Thymus (tissue), 11 donors: ENCODE measurements around the gene ADAMTS15. TPM values are rescaled to one million over a fixed set of nuclear protein-coding genes. Genes with fewer than 3 reads are reported as not detected.

Experiments
- DNase-seq, 9 donors: peaks; one replicate each; pipeline ENCODE4 v3.0.0-alpha.2; 2013; ENCODE audit warnings: low spot score in 9 of 9, low read depth in 6 of 9, missing footprints in 1 of 9
- H3K27ac ChIP-seq, 2 donors: one replicate each; pipeline ENCODE4 v1.5.1; 2013; ENCODE audit warnings: control low read depth in 1 of 2, low read depth in 1 of 2, low read length in 1 of 2, mild to moderate bottlenecking in 1 of 2, moderate library complexity in 1 of 2
- H3K27me3 ChIP-seq, 2 donors: one replicate each; pipeline ENCODE4 v1.5.1; 2013; ENCODE audit warnings: low read length in 1 of 2; ENCODE audit not compliant: control insufficient read depth in 2 of 2, insufficient read depth in 1 of 2
- H3K36me3 ChIP-seq, 2 donors: one replicate each; pipeline ENCODE4 v1.5.1; 2013; ENCODE audit warnings: low read length in 1 of 2, mild to moderate bottlenecking in 1 of 2, moderate library complexity in 1 of 2; ENCODE audit not compliant: control insufficient read depth in 2 of 2, insufficient read depth in 2 of 2
- H3K4me1 ChIP-seq, 2 donors: one replicate each; pipeline ENCODE4 v1.5.1; 2013; ENCODE audit warnings: low read length in 2 of 2; ENCODE audit not compliant: control insufficient read depth in 2 of 2, insufficient read depth in 2 of 2
- H3K4me3 ChIP-seq, 2 donors: one replicate each; pipeline ENCODE4 v1.5.1; 2013; ENCODE audit warnings: low read length in 2 of 2, control low read depth in 1 of 2, mild to moderate bottlenecking in 1 of 2
- H3K9me3 ChIP-seq, 2 donors: one replicate each; pipeline ENCODE4 v1.5.1; 2013; ENCODE audit warnings: low read length in 1 of 2, mild to moderate bottlenecking in 1 of 2; ENCODE audit not compliant: control insufficient read depth in 2 of 2, insufficient read depth in 1 of 2
- WGBS: extraction: QIAGEN DNeasy Blood & Tissue Kit; methylation state at CpG from one replicate; pipeline ENCODE4 v1.1.7; 2013; 5-methylcytosine and 5-hydroxymethylcytosine counted together
- polyA plus RNA-seq: library from polyadenylated mRNA; stranded (reverse); fragments of 200-250 nt; gene quantifications from one replicate; pipeline ENCODE4 v1.2.3, GENCODE V29; 2013
- total RNA-seq: library from RNA; stranded (reverse); fragments of 120-200 nt; gene quantifications from one replicate; pipeline ENCODE4 v1.2.4, GENCODE V29; 2013
- donor health status: healthy.

Gene ADAMTS15
- total and polyA plus RNA-seq, 2 donors, result 1.8 to 2.8 TPM

GRCh38 chr11:130487924-130488815 lies 39.7 kb downstream of the ADAMTS15 start:
- no peaks in the 10 kb centered on the region for H3K4me1 ChIP-seq
- H3K4me3 ChIP-seq, result no peak overlapping the region
- no peak overlapping the region for H3K27ac ChIP-seq
- no peaks in the 10 kb centered on the region for H3K36me3 ChIP-seq
- DNase-seq, result peak in 2 of 9 donors; percentile 3 to 6
- WGBS, result 93% methylated on average over 13 of the region's 13 CpGs
- H3K9me3 ChIP-seq, result no peaks in the 10 kb centered on the region
- H3K27me3 ChIP-seq, result no peaks in the 10 kb centered on the region

- Histone ChIP-seq H3K9me3 (no peaks in the 10 kb centered on the region), H3K4me3 (no peak overlapping the region), H3K36me3 (no peaks in the 10 kb centered on the region), H3K4me1 (no peaks in the 10 kb centered on the region), H3K27me3 (no peaks in the 10 kb centered on the region), H3K27ac (no peak overlapping the region)
- DNase-seq, result no peak
- WGBS, result 94% methylated on average over 5 of the region's 5 CpGs
Observed at GRCh38 chr11:130488848-130489584, 40.6 kb downstream of the ADAMTS15 start.

- Histone ChIP-seq H3K4me3 (no peak overlapping the region), H3K27ac (no peak overlapping the region), H3K27me3 (no peaks in the 10 kb centered on the region), H3K9me3 (no peaks in the 10 kb centered on the region), H3K4me1 (no peaks in the 10 kb centered on the region), H3K36me3 (no peaks in the 10 kb centered on the region)
- 96% methylated on average over 12 of the region's 12 CpGs for WGBS
- DNase-seq, result no peak
Observed at GRCh38 chr11:130489716-130490115, 41.3 kb downstream of the ADAMTS15 start.

DNA sequence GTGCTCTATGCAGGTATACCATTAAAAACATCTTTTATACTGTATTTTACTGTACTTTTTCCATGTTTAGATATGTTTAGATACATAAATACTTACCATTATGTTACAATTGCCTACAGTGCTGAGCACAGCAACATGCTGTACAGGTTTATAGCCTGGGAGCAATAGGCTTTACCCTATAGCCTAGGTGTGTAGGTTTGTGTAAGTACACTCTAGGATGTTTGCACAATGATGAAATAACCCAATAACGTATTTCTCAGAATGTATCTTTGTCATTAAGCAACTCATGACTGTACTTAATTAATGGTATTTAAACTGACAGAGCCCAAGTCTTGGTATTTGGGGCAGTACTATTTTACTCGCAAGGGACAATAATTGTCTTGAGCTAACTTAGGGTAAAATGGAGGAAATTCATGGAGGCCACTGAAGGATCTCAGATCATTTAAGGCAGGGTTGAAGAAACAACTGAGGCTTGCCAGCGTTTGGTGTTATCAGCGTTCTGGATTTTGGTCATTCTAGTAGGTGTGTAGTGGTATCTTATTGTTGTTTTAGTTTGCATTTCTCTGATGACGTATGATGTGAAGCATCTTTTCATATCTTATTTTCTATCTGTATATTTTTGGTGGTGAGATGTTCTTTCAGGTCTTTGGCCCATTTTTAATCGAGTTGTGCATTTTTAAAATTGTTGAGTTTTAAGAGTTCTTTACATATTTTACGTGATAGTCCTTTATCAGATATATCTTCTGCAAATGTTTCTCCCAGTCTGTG lies 42.4 kb downstream of the ADAMTS15 start:
- H3K27ac ChIP-seq, result no peak overlapping the region
- no peaks in the 10 kb centered on the region for H3K27me3 ChIP-seq
- DNase-seq, result no peak
- no peak overlapping the region for H3K4me3 ChIP-seq
- H3K4me1 ChIP-seq, result no peaks in the 10 kb centered on the region
- H3K9me3 ChIP-seq, result no peaks in the 10 kb centered on the region
- H3K36me3 ChIP-seq, result no peaks in the 10 kb centered on the region
- WGBS, result 95% methylated on average over 7 of the region's 7 CpGs

GRCh38 chr11:130498181-130498580 lies 49.7 kb downstream of the ADAMTS15 start:
- no peaks in the 10 kb centered on the region for H3K27me3 ChIP-seq
- no peaks in the 10 kb centered on the region for H3K9me3 ChIP-seq
- no peaks in the 10 kb centered on the region for H3K4me1 ChIP-seq
- no peak overlapping the region for H3K4me3 ChIP-seq
- H3K36me3 ChIP-seq, result no peaks in the 10 kb centered on the region
- DNase-seq, result no peak
- H3K27ac ChIP-seq, result no peak overlapping the region

- H3K27me3 ChIP-seq, result no peaks in the 10 kb centered on the region
- no peak overlapping the region for H3K27ac ChIP-seq
- no peaks in the 10 kb centered on the region for H3K36me3 ChIP-seq
- H3K4me1 ChIP-seq, result no peaks in the 10 kb centered on the region
- DNase-seq, result no peak
- no peak overlapping the region for H3K4me3 ChIP-seq
- no peaks in the 10 kb centered on the region for H3K9me3 ChIP-seq
Observed at GRCh38 chr11:130499828-130500227, 51.4 kb downstream of the ADAMTS15 start.

- Histone ChIP-seq H3K4me1 (no peaks in the 10 kb centered on the region), H3K4me3 (no peak overlapping the region), H3K36me3 (no peaks in the 10 kb centered on the region), H3K27ac (no peak overlapping the region), H3K9me3 (peaks cover 0 to 8% of the 10 kb centered on the region in 2 donors), H3K27me3 (no peaks in the 10 kb centered on the region)
- no peak for DNase-seq
- WGBS, result 99% methylated on average over 1 of the region's 1 CpG
Observed at GRCh38 chr11:130504317-130504716, 55.9 kb downstream of the ADAMTS15 start.

DNA sequence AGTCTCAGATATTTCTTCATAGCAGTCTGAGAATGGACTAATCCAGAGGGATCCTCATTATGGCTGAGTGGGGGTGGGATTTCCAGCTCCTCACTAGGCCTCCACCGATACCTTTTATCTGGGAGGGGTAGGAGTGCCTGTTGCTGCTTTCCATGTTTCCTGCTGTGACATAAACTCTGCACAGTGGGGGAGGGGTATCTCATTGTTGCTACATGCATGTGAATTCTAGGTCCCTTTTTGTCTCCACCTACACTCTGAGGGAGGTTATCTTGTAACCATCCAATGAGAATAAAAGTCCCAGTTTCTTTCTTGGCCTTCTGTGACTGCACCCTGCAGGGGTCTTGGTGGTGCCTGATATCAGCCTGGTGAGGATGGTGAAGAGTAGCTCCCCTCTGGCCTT lies 60.5 kb downstream of the ADAMTS15 start:
- WGBS, result 98% methylated on average over 1 of the region's 1 CpG
- H3K4me1 ChIP-seq, result no peaks in the 10 kb centered on the region
- no peaks in the 10 kb centered on the region for H3K36me3 ChIP-seq
- H3K9me3 ChIP-seq, result peaks cover 0 to 8% of the 10 kb centered on the region in 2 donors
- H3K27ac ChIP-seq, result no peak overlapping the region
- H3K4me3 ChIP-seq, result no peak overlapping the region
- no peak for DNase-seq
- H3K27me3 ChIP-seq, result no peaks in the 10 kb centered on the region

DNA sequence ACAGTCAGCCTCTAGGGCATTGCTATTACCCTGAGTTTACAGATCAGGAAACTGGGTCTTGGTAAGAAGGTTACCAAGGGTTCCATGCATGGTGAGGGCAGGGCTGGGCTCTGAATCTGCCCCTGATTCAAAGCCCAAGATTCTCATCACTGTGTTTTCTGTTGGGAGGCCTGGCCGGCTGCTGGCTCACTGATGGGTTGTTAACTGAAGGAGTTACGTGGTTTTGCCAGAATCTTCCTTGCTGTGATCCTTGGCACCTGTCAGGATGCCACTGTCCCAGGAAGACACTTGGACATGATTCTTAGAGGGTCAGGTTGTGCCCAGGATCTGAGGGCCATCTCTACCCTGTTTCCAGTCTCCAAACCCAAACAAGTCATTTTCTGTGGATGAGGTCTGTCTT lies 61.5 kb downstream of the ADAMTS15 start:
- Histone ChIP-seq H3K27ac (no peak overlapping the region), H3K4me1 (no peaks in the 10 kb centered on the region), H3K36me3 (no peaks in the 10 kb centered on the region), H3K4me3 (no peak overlapping the region), H3K9me3 (peaks cover 0 to 8% of the 10 kb centered on the region in 2 donors), H3K27me3 (no peaks in the 10 kb centered on the region)
- DNase-seq, result no peak
- WGBS, result 95% methylated on average over 2 of the region's 2 CpGs
